Erythroblast (primary cell): Measurements from ENCODE around the gene AFMID.

ENCODE experiments used
- GATA1 ChIP-seq: IDR thresholded peaks from 2 replicates; pipeline ENCODE4 v1.6.1; 2011; ENCODE audit warnings: low read depth, mild to moderate bottlenecking, control low read depth, low read length, moderate library complexity
- POLR2A ChIP-seq: IDR thresholded peaks from 2 replicates; pipeline ENCODE4 v1.6.1; 2011; ENCODE audit warnings: mild to moderate bottlenecking, low read length

- TF ChIP-seq POLR2A (no peak), GATA1 (no peak)
Observed at GRCh38 chr17:78255029-78255656, 68.0 kb downstream of the AFMID start.
